Measurements from ENCODE around the gene HOXC11. TPM values are rescaled to one million over a fixed set of nuclear protein-coding genes. Genes with fewer than 3 reads are reported as not detected.

The HOXC11 gene
- total RNA-seq, 4 donors from 2014 or later, result not detected

- in situ Hi-C loops (cut with MboI; ENCODE audit: low pct_ligation_motif_present in 1 of 4, low pct_unique_long_range_greater_than_20kb in 1 of 4, low sequenced_read_pairs in 3 of 4) (loop anchor here in 1 of 4 donors (25.0 kb wide), 1 partner anchor 200 kb away; no protein-coding TSS in a partner anchor), intact Hi-C loops (cut with DNase I; ENCODE audit: low total_unique reads) (no loop called here)
- Histone ChIP-seq H3K36me3 (no peaks in the 10 kb centered on the region), H3K4me3 (no peak overlapping the region), H3K27ac (no peak overlapping the region), H3K27me3 (peaks cover 100% of the 10 kb centered on the region), H3K9me3 (no peaks in the 10 kb centered on the region), H3K4me1 (peaks cover 7 to 22% (median 13%) of the 10 kb centered on the region in 4 donors)
- WGBS, 2 donors (ENCODE audit: low coverage in 1 of 2), result 31 to 53% methylated on average over 6 to 21 of the region's 21 CpGs
- TF ChIP-seq POLR2AphosphoS5 (IDR thresholded peaks at IDR 0.05), result no peak
- no peak for TF ChIP-seq EP300 (IDR thresholded peaks at IDR 0.05; ENCODE audit: low read depth)
- TF ChIP-seq CTCF (IDR thresholded peaks at IDR 0.05), result no peak
- no peak for TF ChIP-seq POLR2A (IDR thresholded peaks at IDR 0.05)
- DNase-seq, result no peak
Measured at GRCh38 chr12:53986686-53987483, 14.0 kb downstream of the HOXC11 start.

- DNase-seq, result no peak
- in situ Hi-C loops (cut with MboI; ENCODE audit: low pct_ligation_motif_present in 1 of 4, low pct_unique_long_range_greater_than_20kb in 1 of 4, low sequenced_read_pairs in 3 of 4), result loop anchor here in 1 of 4 donors (25.0 kb wide), 1 partner anchor 201 kb away; no protein-coding TSS in a partner anchor
- Histone ChIP-seq H3K9me3 (no peaks in the 10 kb centered on the region), H3K27ac (no peak overlapping the region), H3K36me3 (no peaks in the 10 kb centered on the region), H3K4me3 (no peak overlapping the region), H3K4me1 (peaks cover 7 to 22% (median 13%) of the 10 kb centered on the region in 4 donors), H3K27me3 (peaks cover 100% of the 10 kb centered on the region)
- TF ChIP-seq POLR2AphosphoS5 (IDR thresholded peaks at IDR 0.05) (no peak), POLR2A (IDR thresholded peaks at IDR 0.05) (no peak), EP300 (IDR thresholded peaks at IDR 0.05; ENCODE audit: low read depth) (no peak), CTCF (IDR thresholded peaks at IDR 0.05) (no peak)
- WGBS, 2 donors (ENCODE audit: low coverage in 1 of 2), result 5 to 13% methylated on average over 4 of the region's 4 CpGs
- intact Hi-C loops (cut with DNase I; ENCODE audit: low total_unique reads), result no loop called here
Measured at GRCh38 chr12:53987787-53988230, 14.9 kb downstream of the HOXC11 start.

GRCh38 chr12:53988541-53989226 is 15.8 kb downstream of the HOXC11 start:
- TF ChIP-seq POLR2AphosphoS5 (IDR thresholded peaks at IDR 0.05) (no peak), POLR2A (IDR thresholded peaks at IDR 0.05) (no peak), CTCF (IDR thresholded peaks at IDR 0.05) (no peak), EP300 (IDR thresholded peaks at IDR 0.05; ENCODE audit: low read depth) (no peak)
- WGBS, 2 donors (ENCODE audit: low coverage in 1 of 2), result 0 to 24% methylated on average over 1 to 5 of the region's 5 CpGs
- Histone ChIP-seq H3K4me3 (no peak overlapping the region), H3K9me3 (no peaks in the 10 kb centered on the region), H3K36me3 (no peaks in the 10 kb centered on the region), H3K4me1 (peaks cover 7 to 22% (median 13%) of the 10 kb centered on the region in 4 donors), H3K27me3 (peaks cover 100% of the 10 kb centered on the region), H3K27ac (no peak overlapping the region)
- no peak for DNase-seq
- in situ Hi-C loops (cut with MboI; ENCODE audit: low pct_ligation_motif_present in 1 of 4, low pct_unique_long_range_greater_than_20kb in 1 of 4, low sequenced_read_pairs in 3 of 4), result loop anchor here in 1 of 4 donors (25.0 kb wide), 1 partner anchor 201 kb away; no protein-coding TSS in a partner anchor
- intact Hi-C loops (cut with DNase I; ENCODE audit: low total_unique reads), result no loop called here

All from transverse colon (tissue), 4 donors.